Germinal center (tissue), 1 donor: Measurements from ENCODE around the gene CDK15.
A peak's percentile ranks its signal among the peaks of the same experiment; 100 is the strongest.
"Not testable (repeated sequence)": the region's sequence is repeated elsewhere in the genome, so short reads cannot be mapped to it uniquely, and the experiment has no call there.

ENCODE experiments used
- DNase-seq: peaks from one replicate; pipeline ENCODE4 v3.0.0; 2012; ENCODE audit warnings: mixed read lengths, low spot score

Gene CDK15

GRCh38 chr2:201806442-201807170 is at the start of gene CDK15:
Gene CDK15, plus strand, starts transcription at chr2:201806537. Its CDS starts 128 bp downstream, at chr2:201806665.
- DNase-seq = no peak

DNA sequence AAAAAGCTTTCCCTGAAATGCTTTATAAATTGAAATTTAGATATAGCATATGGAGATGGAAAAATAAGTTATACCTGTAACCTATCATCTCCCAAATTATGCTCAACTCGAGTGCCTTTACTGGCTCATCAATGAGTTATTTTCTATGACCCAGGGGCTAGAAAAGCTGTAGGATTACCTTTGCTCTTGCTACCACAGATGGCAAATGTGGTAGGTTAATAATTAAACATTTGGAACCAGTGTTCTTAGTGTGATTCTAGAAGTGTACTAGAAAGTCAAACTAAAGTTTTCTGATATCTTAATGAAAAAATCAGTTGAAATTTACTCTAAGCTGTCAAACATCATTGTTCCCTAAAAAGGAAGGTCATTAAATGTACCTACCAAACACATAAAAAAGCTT is 48.1 kb upstream of the CDK15 start:
- no peak for DNase-seq

GRCh38 chr2:201758873-201759272 is 47.5 kb upstream of the CDK15 start:
- no peak for DNase-seq

DNA sequence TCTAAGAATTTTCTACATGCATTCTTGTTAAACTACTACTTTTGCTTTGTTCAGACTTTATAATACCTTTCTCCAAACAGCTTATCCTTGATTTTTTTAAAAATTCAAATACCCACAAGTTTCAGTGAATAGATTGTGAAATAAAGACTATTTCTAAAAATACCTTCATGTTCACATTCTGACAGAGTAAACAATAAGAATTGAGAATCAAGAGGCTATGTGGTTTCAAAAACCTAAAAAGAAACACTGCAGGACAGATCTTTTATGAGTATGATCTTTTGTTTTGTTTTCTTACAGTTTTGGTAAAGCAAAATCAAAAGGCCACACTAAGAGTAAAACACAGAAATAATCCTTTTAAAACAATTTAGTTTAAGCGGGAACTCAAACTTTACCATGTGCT is 46.8 kb upstream of the CDK15 start:
- no peak for DNase-seq

- DNase-seq = no peak
These were observed 45.2 kb upstream of the CDK15 start for GRCh38 chr2:201761101-201761500.

DNA sequence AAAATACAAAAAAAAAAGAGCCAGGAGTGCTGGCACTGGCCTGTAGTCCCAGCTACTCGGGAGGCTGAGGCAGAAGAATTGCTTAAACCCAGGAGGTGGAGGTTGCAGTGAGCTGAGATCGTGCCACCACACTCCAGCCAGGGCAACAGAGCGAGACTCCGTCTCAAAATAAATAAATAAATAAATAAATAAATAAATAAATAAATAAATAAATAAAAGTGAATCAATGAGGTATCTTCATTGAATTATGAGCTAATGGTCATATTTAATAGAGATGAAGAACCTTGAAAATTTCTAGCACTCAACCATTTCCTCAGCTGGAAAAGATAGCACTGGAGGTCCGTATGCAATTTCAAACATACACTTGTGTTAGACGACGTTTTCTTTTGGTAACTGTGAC is 41.9 kb upstream of the CDK15 start:
- not testable (repeated sequence) for DNase-seq

DNA sequence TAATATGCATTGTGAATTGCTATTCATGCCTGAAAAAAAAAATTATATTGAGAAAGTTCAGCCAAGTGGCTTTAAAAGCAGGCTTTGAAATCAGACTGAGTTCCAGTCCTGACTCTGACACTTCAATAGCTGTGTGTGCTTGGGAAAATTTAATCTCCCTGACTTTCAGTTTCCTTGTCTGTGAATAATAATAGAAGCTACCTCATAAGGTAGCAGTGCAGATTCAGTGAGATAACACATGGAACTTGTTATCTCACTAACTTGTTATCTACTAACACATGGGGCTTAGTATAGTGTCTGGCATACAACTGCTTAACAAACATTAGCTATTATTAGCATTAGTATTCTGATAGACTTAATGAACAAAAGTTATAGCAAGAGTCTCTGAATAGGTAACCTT is 40.5 kb upstream of the CDK15 start:
- no peak for DNase-seq

GRCh38 chr2:201768918-201769317 is 37.4 kb upstream of the CDK15 start:
- no peak for DNase-seq

GRCh38 chr2:201769666-201770373 is 36.5 kb upstream of the CDK15 start:
- DNase-seq = no peak

DNA sequence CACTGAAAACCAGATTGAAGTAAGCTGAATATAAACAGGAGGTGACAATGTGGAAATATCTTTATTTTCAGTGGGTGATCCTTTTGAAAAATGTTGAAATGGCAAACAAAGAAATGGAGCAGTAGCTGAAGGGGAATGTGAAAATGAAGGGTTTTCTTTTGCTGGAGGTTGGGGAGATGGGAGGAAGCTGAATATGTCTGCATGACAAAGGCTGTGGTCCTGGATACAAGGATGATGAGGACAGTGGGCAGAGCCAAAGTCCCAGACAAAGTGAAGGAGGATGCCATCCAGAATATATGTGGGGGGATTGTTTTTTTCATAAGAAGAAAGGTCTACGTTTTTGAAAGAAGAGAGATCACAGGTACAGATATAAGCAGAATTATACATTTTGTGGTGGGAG is 32.3 kb upstream of the CDK15 start:
- DNase-seq = no peak

DNA sequence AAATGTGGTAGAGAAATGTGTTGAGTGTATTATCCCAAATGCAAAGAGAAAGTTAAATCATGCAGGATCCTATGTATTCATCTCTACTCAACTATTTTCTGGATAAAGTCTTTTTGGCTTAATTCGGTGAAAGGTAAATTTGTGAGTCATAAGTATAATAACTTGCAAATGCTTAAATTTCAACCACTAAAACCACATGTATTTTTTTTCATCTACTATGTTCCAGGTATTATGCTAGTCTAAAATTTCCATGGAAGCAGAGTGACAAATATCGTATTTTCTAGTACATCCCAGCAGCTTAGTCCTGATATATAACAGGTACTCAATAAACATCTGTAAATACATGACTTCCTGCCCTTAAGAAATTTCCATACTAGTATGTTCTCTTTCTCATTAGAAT is 31.8 kb upstream of the CDK15 start:
- no peak for DNase-seq

GRCh38 chr2:201775326-201775725 is 31.0 kb upstream of the CDK15 start:
- DNase-seq = no peak

DNA sequence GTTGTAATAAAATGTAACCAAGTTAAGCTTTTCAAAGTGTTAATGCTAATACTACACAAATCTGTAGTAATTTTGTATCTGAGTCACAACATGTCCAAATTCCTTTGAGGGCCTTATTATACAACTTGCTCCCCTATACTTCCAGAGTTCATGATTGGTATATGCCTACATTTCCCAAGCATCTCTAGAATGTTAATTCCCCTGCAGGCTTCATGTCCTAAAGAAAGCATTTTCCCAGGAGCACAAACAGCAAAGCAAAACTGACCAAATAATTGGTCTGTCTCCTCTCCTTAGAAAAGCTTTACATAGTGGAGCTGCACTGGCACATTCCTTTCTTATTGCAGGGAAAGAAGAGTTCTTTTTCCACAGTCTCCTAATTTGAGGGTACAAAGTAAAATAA is 29.3 kb upstream of the CDK15 start:
- DNase-seq = no peak

DNA sequence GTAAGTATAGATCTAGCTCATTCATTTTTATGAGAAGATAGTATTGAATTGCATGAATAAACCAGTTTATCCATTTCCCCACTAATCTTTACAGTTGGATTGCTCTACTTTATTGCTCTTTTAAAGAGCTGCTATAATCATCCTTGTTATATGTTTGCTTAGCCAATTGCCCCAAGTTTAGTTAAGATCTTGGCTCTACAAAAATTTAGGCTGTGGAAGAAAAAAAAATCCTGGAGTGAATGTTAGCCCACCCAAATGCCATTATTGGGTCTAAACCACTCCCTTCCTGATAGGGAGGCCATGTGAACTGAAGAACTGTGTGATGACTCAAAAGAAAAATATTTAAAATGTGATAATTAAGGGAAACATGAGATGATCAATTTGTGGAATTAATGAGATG is 28.5 kb upstream of the CDK15 start:
- DNase-seq = no peak

GRCh38 chr2:201779901-201780673 is 26.2 kb upstream of the CDK15 start:
- no peak for DNase-seq

- peak; percentile 92 for DNase-seq
These were observed 25.5 kb upstream of the CDK15 start, which contains the start of gene ALS2 for GRCh38 chr2:201780674-201781493. Gene ALS2, minus strand, starts transcription at chr2:201780933. Its CDS starts 12,048 bp downstream, at chr2:201768885.

DNA sequence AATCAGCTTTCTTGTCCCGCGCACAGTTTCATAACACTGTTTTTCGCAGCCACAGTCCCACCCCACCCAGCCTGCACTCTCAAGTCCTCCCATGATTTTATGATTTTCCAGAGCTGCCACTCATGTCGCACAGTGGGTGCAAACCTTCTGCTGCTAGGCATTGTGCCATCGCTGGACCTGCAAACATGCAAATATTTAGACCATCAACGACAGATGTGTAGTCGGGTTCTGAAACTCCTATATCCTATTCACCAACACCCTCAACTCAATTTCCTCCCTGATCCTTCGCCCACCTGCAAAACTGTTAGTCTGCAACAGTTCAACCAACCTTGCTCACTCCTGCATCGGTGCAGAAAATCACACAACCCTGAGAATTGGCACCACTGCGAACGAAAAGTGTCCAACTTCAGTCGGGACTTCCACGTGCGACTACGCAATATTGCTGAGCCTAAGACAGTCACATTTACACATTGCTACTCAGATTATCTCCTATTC is 24.7 kb upstream of the CDK15 start:
- DNase-seq = peak; percentile 20

- DNase-seq = no peak
These were observed 21.8 kb upstream of the CDK15 start for GRCh38 chr2:201784563-201784962.

DNA sequence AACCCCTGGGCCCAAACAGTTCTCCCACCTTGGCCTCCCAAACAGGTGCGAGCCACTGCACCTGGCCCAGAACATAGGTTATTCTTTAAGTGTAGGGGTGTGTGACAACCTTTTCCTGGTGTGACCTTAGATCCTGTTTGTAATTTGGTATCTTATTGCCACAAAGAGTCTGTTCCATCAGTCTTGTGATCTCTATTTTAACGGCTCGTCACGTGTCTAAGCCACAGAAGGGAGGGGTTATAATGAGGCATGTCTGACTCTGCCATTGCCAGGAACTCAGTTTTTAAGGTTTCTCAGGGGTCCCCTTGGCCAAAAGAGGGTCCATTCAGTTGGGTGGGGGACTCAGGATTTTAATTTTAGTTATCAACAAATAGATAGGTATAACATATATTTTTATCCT is 21.2 kb upstream of the CDK15 start:
- DNase-seq = no peak

GRCh38 chr2:201786471-201786870 is 19.9 kb upstream of the CDK15 start:
- DNase-seq = no peak

DNA sequence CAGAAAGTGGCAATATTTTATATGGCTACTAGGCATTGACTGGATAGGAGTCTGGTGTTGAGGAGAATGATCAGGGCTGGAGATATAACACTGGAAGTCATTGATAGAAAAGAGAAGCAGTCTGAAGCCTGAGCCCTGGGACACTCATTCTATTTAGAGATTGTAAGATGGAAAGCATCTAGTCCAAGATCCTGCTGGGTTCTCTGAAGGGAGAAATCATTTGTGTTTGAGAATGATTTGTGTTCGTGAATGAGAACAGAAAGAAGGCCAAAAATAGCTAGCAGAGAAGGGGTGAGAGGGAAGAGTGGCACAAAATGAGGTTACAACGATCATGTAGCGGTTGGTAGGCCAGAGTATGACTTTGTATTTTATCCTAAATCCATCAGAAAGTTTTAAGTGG is 18.0 kb upstream of the CDK15 start:
- DNase-seq = no peak

GRCh38 chr2:201789395-201789794 is 16.9 kb upstream of the CDK15 start:
- no peak for DNase-seq
